Measurements from ENCODE around the gene NPAS2.

DNA sequence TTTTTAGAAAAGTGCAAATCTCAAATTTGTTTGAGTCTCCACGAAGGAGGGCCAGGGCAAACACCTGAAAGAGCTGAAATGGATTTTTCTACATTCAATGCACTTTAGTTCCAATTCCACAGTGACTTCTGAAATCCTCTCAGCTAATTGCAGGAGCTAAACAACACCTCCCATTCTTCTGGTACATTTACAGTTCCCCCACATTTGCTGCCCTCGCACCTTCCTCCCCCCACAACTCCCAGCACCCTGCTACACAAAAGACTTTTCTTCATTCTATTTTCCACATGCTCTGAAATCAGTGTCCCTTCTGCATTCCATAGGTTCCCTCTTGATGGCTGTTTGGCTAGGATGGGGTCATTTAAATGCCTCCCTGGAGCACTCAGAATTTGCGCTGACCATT is 5.9 kb upstream of the NPAS2 start:
- TF ChIP-seq EP300 (IDR thresholded peaks at IDR 0.05) (no peak), CTCF (IDR thresholded peaks at IDR 0.05) (no peak), POLR2AphosphoS5 (IDR thresholded peaks at IDR 0.05) (no peak)

All from gastroesophageal sphincter (tissue), 3 donors.